ENCODE measurements around the gene PARP8.
"Not testable (repeated sequence)": the region's sequence is repeated elsewhere in the genome, so short reads cannot be mapped to it uniquely, and the experiment has no call there.

PARP8 gene

GRCh38 chr5:50791813-50792212, 125.4 kb downstream of the PARP8 start:
- no peak for DNase-seq

DNA sequence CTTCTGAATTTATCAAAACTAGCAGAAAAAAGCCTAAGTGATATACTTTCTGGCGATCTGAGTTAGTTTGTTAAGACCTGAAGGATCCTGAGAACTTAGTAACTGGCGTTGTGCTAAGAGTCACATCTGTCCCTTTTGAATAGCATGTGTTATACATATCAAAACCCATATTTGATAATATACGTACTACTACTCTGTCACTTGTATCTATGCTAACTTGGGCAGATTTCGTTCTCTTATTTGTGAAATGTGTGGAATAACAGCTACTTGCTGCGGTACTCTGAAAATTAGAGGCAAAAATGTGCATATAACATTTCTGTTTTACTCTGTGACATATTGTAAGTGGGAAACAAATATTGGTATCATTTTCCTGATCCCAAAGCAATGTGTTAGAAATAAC, 126.4 kb downstream of the PARP8 start:
- DNase-seq: no peak

DNA sequence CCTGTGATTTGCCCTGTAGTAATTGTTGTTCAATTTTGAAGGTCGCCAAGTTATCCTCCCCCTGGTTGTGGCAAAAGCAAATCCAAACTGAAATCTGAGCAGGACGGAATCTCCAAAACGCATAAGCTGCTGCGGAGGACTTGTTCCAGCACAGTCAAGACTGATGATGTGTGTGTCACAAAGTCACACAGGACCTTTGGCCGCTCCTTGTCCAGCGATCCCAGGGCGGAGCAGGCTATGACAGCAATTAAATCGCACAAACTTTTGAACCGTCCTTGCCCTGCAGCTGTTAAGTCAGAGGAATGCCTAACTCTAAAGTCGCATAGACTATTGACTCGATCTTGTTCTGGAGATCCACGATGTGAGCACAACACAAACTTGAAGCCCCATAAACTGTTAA, 128.4 kb downstream of the PARP8 start:
- no peak for DNase-seq

- no peak for DNase-seq
Observed at GRCh38 chr5:50798002-50798401, 131.6 kb downstream of the PARP8 start.

GRCh38 chr5:50799596-50799995, 133.2 kb downstream of the PARP8 start:
- DNase-seq: no peak

DNA sequence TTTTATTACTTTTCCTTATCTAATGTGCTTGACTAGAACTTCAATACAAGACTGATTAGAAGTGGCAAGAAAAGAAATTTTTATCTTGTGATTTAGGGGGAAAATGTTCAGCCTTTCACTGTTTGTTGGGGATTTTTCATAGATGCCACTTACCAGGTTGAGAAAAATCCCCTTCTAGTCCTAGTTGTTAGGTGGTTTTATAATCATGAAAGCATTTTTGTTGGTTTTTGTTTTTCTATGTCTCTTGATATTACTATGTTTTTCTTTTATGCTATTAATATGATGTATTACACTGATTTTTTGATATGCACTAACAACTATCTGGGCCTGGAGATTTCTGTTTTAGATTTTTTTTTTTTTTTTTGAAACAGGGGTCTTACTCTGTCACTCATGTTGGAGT, 134.0 kb downstream of the PARP8 start:
- DNase-seq: no peak

- no peak for DNase-seq
Observed at GRCh38 chr5:50807661-50808060, 141.2 kb downstream of the PARP8 start.

DNA sequence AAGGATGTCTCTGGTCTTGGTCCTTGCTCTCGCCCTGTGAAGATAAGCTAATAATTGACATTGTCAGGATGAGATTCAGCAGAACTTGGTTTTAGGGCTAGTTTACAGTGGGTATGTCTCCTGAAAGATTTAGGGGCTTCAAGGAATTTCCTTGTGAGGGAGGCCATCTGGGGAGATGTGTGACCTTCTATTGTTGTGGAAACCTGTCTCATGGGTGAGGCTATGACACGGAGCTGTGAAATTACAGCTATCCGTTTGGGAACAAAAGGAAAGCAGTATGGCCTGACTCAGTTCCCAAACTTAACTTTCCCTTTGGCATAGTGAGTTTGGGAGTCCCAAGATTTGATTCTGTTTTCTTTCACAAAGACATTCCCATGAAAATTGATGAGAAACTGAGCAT, 142.0 kb downstream of the PARP8 start:
- DNase-seq: no peak

DNA sequence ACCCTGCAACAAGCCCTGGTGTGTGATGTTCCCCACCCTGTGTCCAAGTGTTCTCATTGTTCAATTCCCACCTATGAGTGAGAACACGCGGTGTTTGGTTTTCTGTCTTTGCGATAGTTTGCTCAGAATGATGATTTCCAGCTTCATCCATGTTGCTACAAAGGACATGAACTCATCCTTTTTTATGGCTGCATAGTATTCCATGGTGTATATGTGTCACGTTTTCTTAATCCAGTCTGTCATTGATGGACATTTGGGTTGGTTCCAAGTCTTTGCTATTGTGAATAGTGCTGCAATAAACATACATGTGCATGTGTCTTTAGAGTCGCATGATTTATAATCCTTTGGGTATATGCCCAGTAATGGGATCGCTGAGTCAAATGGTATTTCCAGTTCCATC, 145.3 kb downstream of the PARP8 start:
- DNase-seq: not testable (repeated sequence)

DNA sequence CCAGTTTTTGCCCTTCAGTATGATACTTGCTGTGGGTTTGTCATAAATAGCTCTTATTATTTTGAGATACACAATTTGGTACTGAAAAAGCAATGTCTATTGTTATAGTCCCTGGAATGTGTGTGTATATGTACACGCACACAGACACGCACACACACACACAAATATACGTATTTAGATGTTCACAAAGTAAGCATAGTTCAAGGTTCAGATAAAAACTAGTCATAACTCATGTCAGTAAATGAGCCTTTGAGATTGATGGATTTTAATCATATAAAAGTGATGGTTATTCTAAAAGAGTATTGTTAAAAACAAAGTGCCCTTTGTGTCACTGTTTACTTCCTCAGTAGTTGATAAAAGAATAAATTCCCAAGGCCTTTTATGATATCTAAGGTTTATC, 147.3 kb downstream of the PARP8 start:
- DNase-seq: no peak

DNA sequence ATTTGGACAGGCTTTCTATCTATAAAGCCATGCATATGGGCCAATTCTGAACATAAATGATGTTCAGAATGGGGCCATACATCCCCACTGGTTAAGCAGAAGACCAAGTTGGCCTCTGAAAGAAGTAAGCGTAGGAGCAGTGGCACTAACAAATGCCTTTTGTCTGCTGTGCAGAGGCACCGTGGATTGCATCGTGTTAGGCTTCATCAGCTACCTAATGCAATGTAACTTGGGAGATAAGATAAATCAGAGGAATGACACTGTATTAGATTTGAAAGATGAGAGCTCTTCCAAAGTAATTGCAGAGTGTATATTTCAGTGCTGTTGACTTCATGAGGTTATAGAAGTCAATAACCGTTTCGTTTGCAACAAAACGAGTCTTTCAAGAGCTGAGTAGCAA, 148.1 kb downstream of the PARP8 start:
- DNase-seq: no peak

GRCh38 chr5:50822046-50822445, 155.6 kb downstream of the PARP8 start:
- no peak for DNase-seq

DNA sequence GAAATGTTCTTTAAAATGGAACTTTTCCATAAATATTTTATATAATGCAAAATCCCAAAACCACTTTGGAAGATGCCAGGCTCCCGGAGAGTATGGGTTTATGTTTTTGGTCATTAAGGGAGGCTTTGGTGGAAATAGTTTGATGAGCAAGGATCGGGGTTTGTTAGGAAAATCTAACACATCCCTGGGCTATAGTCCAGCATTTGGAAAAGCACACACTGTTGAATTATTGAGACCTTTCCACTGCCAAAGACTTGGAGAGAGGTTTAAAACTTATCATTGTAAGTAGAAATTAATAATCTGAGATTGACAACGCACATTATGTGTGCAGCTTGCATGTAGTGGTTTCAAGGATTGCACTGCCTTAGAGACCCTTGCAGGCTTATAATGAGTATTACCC, 156.3 kb downstream of the PARP8 start:
- DNase-seq: no peak

GRCh38 chr5:50823568-50823967, 157.1 kb downstream of the PARP8 start:
- DNase-seq: no peak

DNA sequence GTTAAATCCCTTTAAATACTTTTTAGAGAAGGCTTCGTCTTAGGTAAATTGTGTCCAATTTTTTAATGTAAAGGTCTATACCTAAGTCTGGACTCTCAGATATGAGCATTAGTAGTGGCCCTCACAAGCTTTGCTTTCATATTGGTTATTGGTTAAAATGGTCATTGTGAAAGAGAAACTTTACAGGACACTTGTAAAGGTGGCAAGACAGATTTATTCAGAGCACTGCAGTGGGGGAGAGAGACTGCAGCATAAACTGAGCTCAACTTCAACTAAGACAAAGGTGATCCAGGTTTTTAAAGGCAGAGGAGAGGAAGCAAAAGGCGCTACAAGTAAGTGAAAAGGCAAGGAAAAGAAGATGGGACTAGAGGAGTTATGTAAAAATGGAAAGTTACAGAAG, 157.7 kb downstream of the PARP8 start:
- DNase-seq: no peak

- no peak for DNase-seq
Observed at GRCh38 chr5:50827516-50828247, 161.2 kb downstream of the PARP8 start.

GRCh38 chr5:50829023-50829422, 162.6 kb downstream of the PARP8 start:
- DNase-seq: no peak

- no peak for DNase-seq
Observed at GRCh38 chr5:50832657-50833284, 166.3 kb downstream of the PARP8 start.

- DNase-seq: no peak
Observed at GRCh38 chr5:50836356-50836755, 169.9 kb downstream of the PARP8 start.

- no peak for DNase-seq
Observed at GRCh38 chr5:50839472-50839871, 173.0 kb downstream of the PARP8 start.

- DNase-seq: no peak
Observed at GRCh38 chr5:50843091-50843490, 176.7 kb downstream of the PARP8 start.

DNA sequence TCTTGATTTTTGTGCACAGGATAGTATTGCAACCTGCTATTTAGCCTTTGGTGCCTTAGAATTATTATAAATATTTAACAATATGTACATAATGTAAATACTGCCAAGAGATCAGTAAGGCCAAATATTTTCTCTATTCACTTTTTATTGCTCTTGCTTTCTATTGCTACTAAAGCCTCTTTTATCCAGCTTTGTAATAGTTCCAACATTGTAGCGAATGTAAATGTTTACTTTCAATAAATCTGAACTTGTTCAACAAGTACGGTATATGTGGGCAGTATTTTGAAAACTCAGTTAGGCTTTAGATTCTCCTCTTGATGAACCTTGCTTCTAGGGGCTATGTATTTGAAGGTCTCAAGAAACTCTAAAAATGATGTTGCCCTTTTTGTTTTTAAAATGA, 179.8 kb downstream of the PARP8 start:
- DNase-seq: no peak

GRCh38 chr5:50849554-50849953, 183.1 kb downstream of the PARP8 start:
- DNase-seq: no peak

- no peak for DNase-seq
Observed at GRCh38 chr5:50853151-50853550, 186.7 kb downstream of the PARP8 start.

DNA sequence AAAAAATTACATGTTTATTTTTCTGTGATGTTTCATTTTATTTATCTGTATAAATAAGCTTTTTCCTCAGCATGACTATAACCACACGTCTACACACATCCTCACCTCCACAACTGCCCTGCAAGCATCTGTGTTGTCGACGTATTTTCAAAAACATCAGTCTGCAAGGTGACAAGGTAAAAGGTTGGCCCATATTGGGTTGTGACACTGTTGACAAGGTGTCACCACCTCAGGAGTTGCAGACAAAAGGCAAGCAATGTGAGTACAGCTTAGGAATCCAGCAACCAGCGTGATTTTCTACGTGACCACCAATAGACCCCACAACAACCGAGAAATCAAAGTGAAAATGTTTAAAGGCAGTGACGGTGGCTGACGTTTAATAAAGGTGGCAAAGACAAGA, 187.6 kb downstream of the PARP8 start:
- DNase-seq: no peak
